GM12801 (cell line): Measurements from ENCODE around the gene KLHL30.

ENCODE experiments used
- CTCF ChIP-seq: IDR thresholded peaks from one replicate; pipeline ENCODE4 v1.5.1; 2011; ENCODE audit warnings: control low read depth; ENCODE audit not compliant: insufficient read length; ENCODE audit errors: extremely low read depth

The KLHL30 gene

GRCh38 chr2:238149841-238150572, 11.5 kb downstream of the KLHL30 start:
- TF ChIP-seq CTCF = no peak

GRCh38 chr2:238150686-238151085, 12.2 kb downstream of the KLHL30 start:
- TF ChIP-seq CTCF = no peak

- no peak for TF ChIP-seq CTCF
Observed at GRCh38 chr2:238151205-238151604, 12.7 kb downstream of the KLHL30 start.

- no peak for TF ChIP-seq CTCF
Observed at GRCh38 chr2:238151628-238152235, 13.3 kb downstream of the KLHL30 start.

GRCh38 chr2:238152771-238153688, 14.6 kb downstream of the KLHL30 start:
- no peak for TF ChIP-seq CTCF

- TF ChIP-seq CTCF = no peak
Observed at GRCh38 chr2:238154570-238154969, 16.1 kb downstream of the KLHL30 start.
